Activated CD8-positive, alpha-beta memory T cell treated with anti-CD3 and anti-CD28 coated beads, Interleukin-2, amount 10 ng/mL, durations not matched to agents 7 days and 5 days (primary cell): ENCODE measurements around the gene NADSYN1. TPM values are rescaled to one million over a fixed set of nuclear protein-coding genes. Genes with fewer than 3 reads are reported as not detected.
A peak's percentile ranks its signal among the peaks of the same experiment; 100 is the strongest.

Experiments used
- ATAC-seq: fragments of 150-1000 bp; cut with Tn5 transposase; one replicate; pipeline ENCODE4 v1.10.0; 2021; ENCODE audit warnings: moderate library complexity
- CTCF ChIA-PET: fragments of 350-600 bp; sonication (Branson Sonifier 250); formaldehyde crosslinking; loops from one replicate; lab custom pipeline; 2021; ENCODE audit warnings: antibody characterized with exemption; lab: Charles Lee
- DNase-seq: peaks from one replicate; pipeline ENCODE4 v3.0.0-alpha.2; 2020
- H3K27ac Mint-ChIP-seq: one replicate; pipeline ENCODE4 v1.8.0; 2021; ENCODE audit warnings: mild to moderate bottlenecking, mixed read lengths
- H3K27me3 Mint-ChIP-seq: one replicate; pipeline ENCODE4 v1.8.0; 2021; ENCODE audit warnings: mixed read lengths
- H3K36me3 Mint-ChIP-seq: one replicate; pipeline ENCODE4 v1.8.0; 2021; ENCODE audit warnings: mild to moderate bottlenecking, mixed read lengths
- H3K4me1 Mint-ChIP-seq: one replicate; pipeline ENCODE4 v1.8.0; 2021; ENCODE audit warnings: mixed read lengths
- H3K4me3 Mint-ChIP-seq: one replicate; pipeline ENCODE4 v1.8.0; 2021; ENCODE audit warnings: mild to moderate bottlenecking, moderate library complexity, mixed read lengths
- H3K9me3 Mint-ChIP-seq: one replicate; pipeline ENCODE4 v1.8.0; 2022; ENCODE audit warnings: low read depth, mixed read lengths
- total RNA-seq, 2 experiments: library from RNA; stranded (reverse); gene quantifications; one replicate each; pipeline ENCODE4 v1.2.3, GENCODE V29; 2021

Gene NADSYN1
- total RNA-seq, 2 experiments from 2014 or later, result 97.7 to 134 TPM

GRCh38 chr11:71450507-71450906 is 2.5 kb upstream of the NADSYN1 start:
- Mint-ChIP-seq H3K9me3 (peaks cover 5% of the 10 kb centered on the region), H3K36me3 (peaks cover 22% of the 10 kb centered on the region), H3K4me1 (peaks cover 67% of the 10 kb centered on the region), H3K4me3 (no peak overlapping the region), H3K27me3 (no peaks in the 10 kb centered on the region), H3K27ac (peak overlapping the region; percentile 97)
- ATAC-seq (no peak), DNase-seq (no peak)
- CTCF ChIA-PET, result no interaction called here

GRCh38 chr11:71450939-71451338 is 2.1 kb upstream of the NADSYN1 start:
- H3K4me1 Mint-ChIP-seq, result peaks cover 67% of the 10 kb centered on the region
- ATAC-seq, result no peak

GRCh38 chr11:71451596-71452198 is 1.3 kb upstream of the NADSYN1 start:
- H3K9me3 Mint-ChIP-seq, result no peaks in the 10 kb centered on the region
- H3K27me3 Mint-ChIP-seq, result no peaks in the 10 kb centered on the region
- ATAC-seq, result no peak
- H3K36me3 Mint-ChIP-seq, result peaks cover 23% of the 10 kb centered on the region
- peak overlapping the region; percentile 88 for H3K4me3 Mint-ChIP-seq
- no peak for DNase-seq
- H3K27ac Mint-ChIP-seq, result peak overlapping the region; percentile 97
- CTCF ChIA-PET, result no interaction called here
- H3K4me1 Mint-ChIP-seq, result peaks cover 65% of the 10 kb centered on the region

More at GRCh38 chr11:71450939-71451338, 2.1 kb upstream of the NADSYN1 start:
- H3K36me3 Mint-ChIP-seq, result peaks cover 24% of the 10 kb centered on the region
- CTCF ChIA-PET, result no interaction called here
- peaks cover 3% of the 10 kb centered on the region for H3K9me3 Mint-ChIP-seq
- H3K4me3 Mint-ChIP-seq, result no peak overlapping the region
- H3K27ac Mint-ChIP-seq, result peak overlapping the region; percentile 97
- no peaks in the 10 kb centered on the region for H3K27me3 Mint-ChIP-seq
- no peak for DNase-seq

- H3K27me3 Mint-ChIP-seq, result no peaks in the 10 kb centered on the region
- ATAC-seq (peak; percentile 10), DNase-seq (peak; percentile 85)
- CTCF ChIA-PET, result no interaction called here
- peak overlapping the region; percentile 97 for H3K27ac Mint-ChIP-seq
- peaks cover 22% of the 10 kb centered on the region for H3K36me3 Mint-ChIP-seq
- no peaks in the 10 kb centered on the region for H3K9me3 Mint-ChIP-seq
- peaks cover 61% of the 10 kb centered on the region for H3K4me1 Mint-ChIP-seq
- H3K4me3 Mint-ChIP-seq, result peak overlapping the region; percentile 88
Observed at GRCh38 chr11:71452199-71453036, 585 bp upstream of the NADSYN1 start.

- Mint-ChIP-seq H3K9me3 (no peaks in the 10 kb centered on the region), H3K27me3 (no peaks in the 10 kb centered on the region), H3K4me1 (peaks cover 57% of the 10 kb centered on the region), H3K27ac (peak overlapping the region; percentile 78), H3K4me3 (peak overlapping the region; percentile 88), H3K36me3 (peaks cover 27% of the 10 kb centered on the region)
- ATAC-seq, result no peak
- no peak for DNase-seq
- CTCF ChIA-PET, result no interaction called here
Observed at GRCh38 chr11:71453918-71454304, 908 bp downstream of the NADSYN1 start.

GRCh38 chr11:71454470-71455113 is 1.6 kb downstream of the NADSYN1 start:
- H3K4me1 Mint-ChIP-seq, result peaks cover 51% of the 10 kb centered on the region
- H3K9me3 Mint-ChIP-seq, result no peaks in the 10 kb centered on the region
- CTCF ChIA-PET, result no interaction called here
- H3K27me3 Mint-ChIP-seq, result no peaks in the 10 kb centered on the region
- peaks cover 29% of the 10 kb centered on the region for H3K36me3 Mint-ChIP-seq
- H3K27ac Mint-ChIP-seq, result peak overlapping the region; percentile 40
- peak overlapping the region; percentile 88 for H3K4me3 Mint-ChIP-seq
- no peak for ATAC-seq
- no peak for DNase-seq

GRCh38 chr11:71456294-71456693 is 3.3 kb downstream of the NADSYN1 start:
- H3K4me1 Mint-ChIP-seq, result peaks cover 41% of the 10 kb centered on the region
- CTCF ChIA-PET, result no interaction called here

GRCh38 chr11:71456831-71457230 is 3.8 kb downstream of the NADSYN1 start:
- Mint-ChIP-seq H3K9me3 (no peaks in the 10 kb centered on the region), H3K4me1 (peaks cover 36% of the 10 kb centered on the region), H3K27ac (no peak overlapping the region), H3K4me3 (no peak overlapping the region), H3K36me3 (peaks cover 49% of the 10 kb centered on the region), H3K27me3 (no peaks in the 10 kb centered on the region)
- ATAC-seq (no peak), DNase-seq (no peak)
- CTCF ChIA-PET, result no interaction called here

More at GRCh38 chr11:71456294-71456693, 3.3 kb downstream of the NADSYN1 start:
- Mint-ChIP-seq H3K4me3 (no peak overlapping the region), H3K27me3 (no peaks in the 10 kb centered on the region), H3K9me3 (no peaks in the 10 kb centered on the region), H3K36me3 (peaks cover 45% of the 10 kb centered on the region), H3K27ac (no peak overlapping the region)
- no peak for ATAC-seq
- DNase-seq, result no peak

- H3K27me3 Mint-ChIP-seq, result no peaks in the 10 kb centered on the region
- H3K4me3 Mint-ChIP-seq, result no peak overlapping the region
- DNase-seq (no peak), ATAC-seq (no peak)
- CTCF ChIA-PET, result interaction anchor here (1.3 kb wide), 1 partner anchor 10 kb away, joined by 3 read pairs; the partner anchor contains the start of gene DHCR7
- no peaks in the 10 kb centered on the region for H3K9me3 Mint-ChIP-seq
- H3K36me3 Mint-ChIP-seq, result peaks cover 52% of the 10 kb centered on the region
- H3K27ac Mint-ChIP-seq, result no peak overlapping the region
- H3K4me1 Mint-ChIP-seq, result peaks cover 29% of the 10 kb centered on the region
Observed at GRCh38 chr11:71458146-71459070, 5.4 kb downstream of the NADSYN1 start.

GRCh38 chr11:71459076-71459766 is 6.2 kb downstream of the NADSYN1 start:
- Mint-ChIP-seq H3K4me1 (peaks cover 23% of the 10 kb centered on the region), H3K27me3 (no peaks in the 10 kb centered on the region), H3K27ac (no peak overlapping the region), H3K9me3 (no peaks in the 10 kb centered on the region), H3K4me3 (no peak overlapping the region), H3K36me3 (peaks cover 60% of the 10 kb centered on the region)
- CTCF ChIA-PET, result interaction anchor here (1.3 kb wide), 1 partner anchor 11 kb away, joined by 3 read pairs; the partner anchor contains the start of gene DHCR7
- DNase-seq (no peak), ATAC-seq (no peak)

- no peak for DNase-seq
- CTCF ChIA-PET, result no interaction called here
- H3K9me3 Mint-ChIP-seq, result no peaks in the 10 kb centered on the region
- peaks cover 17% of the 10 kb centered on the region for H3K4me1 Mint-ChIP-seq
- no peak overlapping the region for H3K27ac Mint-ChIP-seq
- no peaks in the 10 kb centered on the region for H3K27me3 Mint-ChIP-seq
- no peak overlapping the region for H3K4me3 Mint-ChIP-seq
- peaks cover 60% of the 10 kb centered on the region for H3K36me3 Mint-ChIP-seq
- ATAC-seq, result no peak
Observed at GRCh38 chr11:71459767-71460320, 6.8 kb downstream of the NADSYN1 start.

- Mint-ChIP-seq H3K27me3 (no peaks in the 10 kb centered on the region), H3K4me1 (peaks cover 9% of the 10 kb centered on the region), H3K27ac (no peak overlapping the region), H3K36me3 (peaks cover 50% of the 10 kb centered on the region), H3K9me3 (no peaks in the 10 kb centered on the region), H3K4me3 (no peak overlapping the region)
- DNase-seq, result no peak
- CTCF ChIA-PET, result no interaction called here
- ATAC-seq, result no peak
Observed at GRCh38 chr11:71461696-71462095, 8.7 kb downstream of the NADSYN1 start.
